Measurements from ENCODE around the gene CLDN2. TPM values are rescaled to one million over a fixed set of nuclear protein-coding genes. Genes with fewer than 3 reads are reported as not detected.

Gene CLDN2
- total RNA-seq, 1 experiment from 2014 or later, result not detected

GRCh38 chrX:106950381-106950780 lies 30.2 kb downstream of the CLDN2 start:
- Mint-ChIP-seq H3K27ac (ENCODE audit: low read depth, unreplicated experiment) (no peak overlapping the region), H3K36me3 (ENCODE audit: insufficient read depth, unreplicated experiment) (no peaks in the 10 kb centered on the region), H3K27me3 (ENCODE audit: insufficient read depth, unreplicated experiment) (peaks cover 59% of the 10 kb centered on the region), H3K4me1 (ENCODE audit: insufficient read depth, unreplicated experiment) (no peaks in the 10 kb centered on the region), H3K9me3 (ENCODE audit: unreplicated experiment) (no peaks in the 10 kb centered on the region), H3K4me3 (ENCODE audit: unreplicated experiment) (no peak overlapping the region)
- TF ChIP-seq, protein P1, sequence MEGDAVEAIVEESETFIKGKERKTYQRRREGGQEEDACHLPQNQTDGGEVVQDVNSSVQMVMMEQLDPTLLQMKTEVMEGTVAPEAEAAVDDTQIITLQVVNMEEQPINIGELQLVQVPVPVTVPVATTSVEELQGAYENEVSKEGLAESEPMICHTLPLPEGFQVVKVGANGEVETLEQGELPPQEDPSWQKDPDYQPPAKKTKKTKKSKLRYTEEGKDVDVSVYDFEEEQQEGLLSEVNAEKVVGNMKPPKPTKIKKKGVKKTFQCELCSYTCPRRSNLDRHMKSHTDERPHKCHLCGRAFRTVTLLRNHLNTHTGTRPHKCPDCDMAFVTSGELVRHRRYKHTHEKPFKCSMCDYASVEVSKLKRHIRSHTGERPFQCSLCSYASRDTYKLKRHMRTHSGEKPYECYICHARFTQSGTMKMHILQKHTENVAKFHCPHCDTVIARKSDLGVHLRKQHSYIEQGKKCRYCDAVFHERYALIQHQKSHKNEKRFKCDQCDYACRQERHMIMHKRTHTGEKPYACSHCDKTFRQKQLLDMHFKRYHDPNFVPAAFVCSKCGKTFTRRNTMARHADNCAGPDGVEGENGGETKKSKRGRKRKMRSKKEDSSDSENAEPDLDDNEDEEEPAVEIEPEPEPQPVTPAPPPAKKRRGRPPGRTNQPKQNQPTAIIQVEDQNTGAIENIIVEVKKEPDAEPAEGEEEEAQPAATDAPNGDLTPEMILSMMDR (IDR thresholded peaks at IDR 0.05; ENCODE audit: unreplicated experiment), result no peak
- ChIA-PET CTCF (interaction anchor here (0.6 to 8.1 kb wide), 3 partner anchors 54 to 1028 kb away, joined by 3 to 67 read pairs (median 3); no protein-coding TSS in a partner anchor), POLR2A (no interaction called here)
- intact Hi-C loops (cut with micrococcal nuclease), result no loop called here
- DNase-seq (ENCODE audit: unreplicated experiment), result no peak
- BruUV-seq (replicated peaks), result no TSS peak

DNA sequence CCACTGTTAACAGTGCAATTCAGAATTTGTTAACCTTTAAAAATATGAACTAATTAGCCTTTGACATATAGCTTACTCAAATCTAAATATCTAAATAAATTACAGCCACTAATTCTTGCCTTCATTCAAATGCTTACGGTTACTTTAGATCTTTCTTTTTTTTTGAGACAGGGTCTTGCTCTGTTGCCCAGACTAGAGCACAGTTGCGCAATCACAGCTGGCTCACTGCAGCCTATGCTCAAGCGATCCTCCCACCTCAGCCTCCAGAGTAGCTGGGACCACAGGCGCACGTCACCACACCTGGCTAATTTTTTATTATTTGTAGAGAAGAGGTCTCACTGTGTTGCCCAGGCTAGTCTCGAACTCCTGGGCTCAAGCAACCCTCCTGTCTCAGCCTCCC lies 31.0 kb downstream of the CLDN2 start:
- Mint-ChIP-seq H3K27ac (ENCODE audit: low read depth, unreplicated experiment) (no peak overlapping the region), H3K9me3 (ENCODE audit: unreplicated experiment) (no peaks in the 10 kb centered on the region), H3K4me1 (ENCODE audit: insufficient read depth, unreplicated experiment) (no peaks in the 10 kb centered on the region), H3K27me3 (ENCODE audit: insufficient read depth, unreplicated experiment) (peaks cover 68% of the 10 kb centered on the region), H3K4me3 (ENCODE audit: unreplicated experiment) (no peak overlapping the region), H3K36me3 (ENCODE audit: insufficient read depth, unreplicated experiment) (no peaks in the 10 kb centered on the region)
- TF ChIP-seq, protein P1 (IDR thresholded peaks at IDR 0.05; ENCODE audit: unreplicated experiment), result no peak
- no peak for DNase-seq (ENCODE audit: unreplicated experiment)
- intact Hi-C loops (cut with micrococcal nuclease), result no loop called here
- no TSS peak for BruUV-seq (replicated peaks)
- CTCF ChIA-PET, result interaction anchor here (1.5 to 8.1 kb wide), 2 partner anchors 14 to 55 kb away, joined by 5 to 67 read pairs; no protein-coding TSS in a partner anchor
- POLR2A ChIA-PET, result no interaction called here

GRCh38 chrX:106952089-106952488 lies 31.9 kb downstream of the CLDN2 start:
- Mint-ChIP-seq H3K36me3 (ENCODE audit: insufficient read depth, unreplicated experiment) (no peaks in the 10 kb centered on the region), H3K27me3 (ENCODE audit: insufficient read depth, unreplicated experiment) (peaks cover 61% of the 10 kb centered on the region), H3K4me3 (ENCODE audit: unreplicated experiment) (no peak overlapping the region), H3K4me1 (ENCODE audit: insufficient read depth, unreplicated experiment) (no peaks in the 10 kb centered on the region), H3K9me3 (ENCODE audit: unreplicated experiment) (no peaks in the 10 kb centered on the region), H3K27ac (ENCODE audit: low read depth, unreplicated experiment) (no peak overlapping the region)
- DNase-seq (ENCODE audit: unreplicated experiment), result no peak
- TF ChIP-seq, protein P1 (IDR thresholded peaks at IDR 0.05; ENCODE audit: unreplicated experiment), result no peak
- POLR2A ChIA-PET, result no interaction called here
- intact Hi-C loops (cut with micrococcal nuclease), result no loop called here
- CTCF ChIA-PET, result interaction anchor here (0.7 to 8.1 kb wide), 5 partner anchors 15 to 66 kb away, joined by 3 to 67 read pairs (median 4); no protein-coding TSS in a partner anchor
- BruUV-seq (replicated peaks), result no TSS peak

DNA sequence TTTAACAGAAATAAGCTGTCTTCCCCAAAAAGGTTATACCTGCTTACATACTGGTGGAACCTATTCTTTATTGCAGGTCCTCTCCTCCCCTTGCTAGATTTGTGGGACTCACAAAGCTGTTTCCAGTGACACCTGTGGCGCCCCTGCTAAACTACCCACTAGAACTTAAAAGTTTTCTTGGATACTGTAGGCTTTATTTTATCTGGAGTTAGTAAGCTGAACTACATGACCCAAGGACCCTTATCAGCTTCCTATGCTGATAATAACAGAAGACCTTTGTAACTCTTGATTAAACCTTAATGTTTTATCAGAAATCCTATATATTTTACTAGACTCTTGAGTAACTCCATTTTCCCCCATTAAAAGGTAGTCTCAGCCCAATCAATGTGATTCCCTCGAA lies 32.3 kb downstream of the CLDN2 start:
- H3K4me1 Mint-ChIP-seq (ENCODE audit: insufficient read depth, unreplicated experiment), result no peaks in the 10 kb centered on the region
- no TSS peak for BruUV-seq (replicated peaks)
- ChIA-PET CTCF (interaction anchor here (0.6 to 8.1 kb wide), 6 partner anchors 16 to 797 kb away, joined by 3 to 67 read pairs (median 4); no protein-coding TSS in a partner anchor), POLR2A (no interaction called here)
- peaks cover 61% of the 10 kb centered on the region for H3K27me3 Mint-ChIP-seq (ENCODE audit: insufficient read depth, unreplicated experiment)
- intact Hi-C loops (cut with micrococcal nuclease), result no loop called here
- H3K9me3 Mint-ChIP-seq (ENCODE audit: unreplicated experiment), result no peaks in the 10 kb centered on the region
- TF ChIP-seq, protein P1 (IDR thresholded peaks at IDR 0.05; ENCODE audit: unreplicated experiment), result no peak
- no peaks in the 10 kb centered on the region for H3K36me3 Mint-ChIP-seq (ENCODE audit: insufficient read depth, unreplicated experiment)
- H3K27ac Mint-ChIP-seq (ENCODE audit: low read depth, unreplicated experiment), result no peak overlapping the region
- no peak overlapping the region for H3K4me3 Mint-ChIP-seq (ENCODE audit: unreplicated experiment)
- DNase-seq (ENCODE audit: unreplicated experiment), result no peak

Data from MCF 10A (cell line).